ENCODE data around the gene NOL4L.

GRCh38 chr20:32605167-32605656 lies 20.1 kb upstream of the NOL4L start:
- TF ChIP-seq CTCF (IDR thresholded peaks at IDR 0.05) (no peak), REST (IDR thresholded peaks at IDR 0.05) (no peak), BCL3 (IDR thresholded peaks at IDR 0.05) (no peak), JUN (IDR thresholded peaks at IDR 0.05) (no peak), ZFP36 (IDR thresholded peaks at IDR 0.05; ENCODE audit: borderline replicate concordance, partially characterized antibody) (no peak), MAZ (IDR thresholded peaks at IDR 0.05; ENCODE audit: borderline replicate concordance, low read depth, low read length) (no peak), POLR2A (IDR thresholded peaks at IDR 0.05; ENCODE audit: low read length) (no peak), E2F6 (IDR thresholded peaks at IDR 0.05; ENCODE audit: borderline replicate concordance, low read depth) (no peak), HDAC2 (IDR thresholded peaks at IDR 0.05) (no peak), USF2 (IDR thresholded peaks at IDR 0.05) (no peak)
